ENCODE data around the gene SMIM32.

Gene SMIM32

DNA sequence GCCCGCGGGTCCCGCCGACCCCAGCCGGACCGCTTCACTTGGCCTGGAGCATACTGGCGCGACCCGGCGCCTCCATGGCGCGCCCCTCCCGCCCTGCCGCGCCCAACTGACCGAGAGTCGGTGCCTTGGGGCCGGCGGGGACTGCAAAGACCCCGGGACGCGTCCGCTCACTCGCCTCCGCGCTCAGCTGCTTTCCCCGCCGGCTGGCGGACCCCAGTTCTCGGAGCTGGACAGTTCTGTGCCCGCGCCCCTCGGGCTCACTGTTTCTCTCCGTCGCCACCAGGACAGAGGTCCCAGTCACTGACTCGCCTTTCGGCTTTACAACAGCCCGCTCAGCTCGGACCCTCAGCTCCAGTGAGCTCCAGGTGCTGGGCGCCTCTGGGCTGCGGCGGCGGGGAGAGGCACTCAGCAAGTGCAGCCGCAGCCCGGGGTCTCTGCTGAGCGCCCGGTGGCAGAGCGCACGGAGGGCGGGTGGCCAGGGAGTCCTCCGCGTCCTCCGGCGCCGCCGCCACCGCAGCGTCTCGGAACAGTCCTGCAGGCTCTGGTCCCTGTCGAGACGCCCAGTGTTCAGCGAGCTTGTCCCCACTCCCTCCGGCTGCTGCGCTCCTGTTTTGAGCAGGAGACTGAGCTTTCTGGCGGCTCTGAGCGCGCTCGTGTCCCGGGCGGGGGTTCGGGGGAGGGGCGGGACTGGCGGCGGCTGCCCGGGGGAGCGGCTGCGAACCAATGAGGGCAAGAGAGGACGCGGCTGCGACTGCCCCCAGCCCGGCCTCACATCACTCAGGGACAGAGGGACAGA, at the start of gene SMIM32:
Gene SMIM32 (minus strand): TSS at position 637 of the 796 bp plus-strand sequence. CDS start 638 bp downstream, outside the sequence.
- DNase-seq, result no peak

DNA sequence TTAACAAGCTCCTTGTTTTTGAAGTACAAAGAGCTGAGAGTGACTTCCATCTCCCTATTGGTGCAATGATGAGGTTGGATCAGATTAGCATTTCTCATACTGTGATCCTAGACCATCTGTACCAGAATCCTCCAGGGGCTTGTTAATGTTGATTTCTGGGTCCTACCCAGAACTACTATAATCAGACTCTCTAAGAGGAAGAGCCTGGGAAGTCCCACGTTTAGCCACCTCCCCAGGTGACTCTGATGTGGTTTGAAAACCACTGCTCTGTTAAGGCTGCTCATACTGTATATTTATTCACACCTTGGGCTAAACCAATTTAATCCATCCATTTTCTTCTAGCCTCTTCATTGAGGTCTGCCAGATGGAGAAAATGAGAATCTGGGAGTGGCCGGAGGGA, 49.6 kb upstream of the SMIM32 start:
- DNase-seq, result no peak

GRCh38 chr5:136242136-136242535, 49.2 kb upstream of the SMIM32 start:
- no peak for DNase-seq

- DNase-seq, result no peak
These were observed 47.9 kb upstream of the SMIM32 start for GRCh38 chr5:136240894-136241293.

DNA sequence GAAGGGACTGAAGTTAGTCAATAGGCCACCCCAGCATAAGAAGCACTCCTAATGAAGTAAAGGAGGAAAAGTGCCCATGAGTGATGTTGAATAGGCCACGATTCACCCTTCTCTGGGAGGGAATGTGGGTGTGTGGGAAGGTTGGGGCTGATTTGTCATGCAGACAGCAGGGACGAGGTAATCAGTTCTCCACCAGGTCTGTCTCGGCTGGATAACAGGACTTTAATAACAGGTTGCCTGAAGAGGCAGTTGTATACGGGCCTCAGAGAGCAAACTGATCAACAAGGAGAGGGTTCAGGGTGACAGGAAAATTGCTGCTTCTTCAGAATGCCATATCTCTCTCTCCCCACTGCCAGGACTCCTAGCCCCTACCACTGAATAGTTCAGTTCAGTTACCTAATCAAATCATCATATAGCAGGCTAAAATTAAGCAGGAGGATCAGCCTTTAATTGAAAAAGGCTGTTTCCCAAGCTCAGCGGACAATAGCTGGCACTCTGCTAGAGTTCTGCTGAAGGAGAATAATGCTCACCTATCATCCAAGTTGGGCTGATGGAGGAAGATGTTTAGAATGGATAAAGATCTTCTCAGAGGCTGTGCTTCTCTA, 43.6 kb upstream of the SMIM32 start:
- DNase-seq, result no peak

GRCh38 chr5:136235321-136235720, 42.4 kb upstream of the SMIM32 start:
- DNase-seq, result no peak

DNA sequence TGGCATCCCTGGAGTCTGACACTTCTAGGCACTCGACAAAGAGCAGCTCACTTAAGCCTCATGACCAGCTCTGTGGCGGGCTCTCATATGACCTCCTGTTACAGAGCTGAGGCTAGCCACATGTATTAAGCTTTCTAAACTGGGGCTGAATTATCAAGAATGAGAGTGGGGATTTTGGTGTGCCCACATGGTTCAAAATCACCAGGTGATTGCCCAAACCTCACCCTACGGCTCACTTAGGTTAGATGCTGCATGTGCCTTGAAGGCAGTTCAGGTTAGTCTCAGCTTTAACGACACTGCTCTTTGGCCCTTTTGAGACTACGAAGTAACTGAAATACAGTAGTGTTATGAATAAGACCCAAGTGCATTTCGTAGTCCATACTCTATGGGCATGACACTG, 39.4 kb upstream of the SMIM32 start:
- DNase-seq, result no peak

DNA sequence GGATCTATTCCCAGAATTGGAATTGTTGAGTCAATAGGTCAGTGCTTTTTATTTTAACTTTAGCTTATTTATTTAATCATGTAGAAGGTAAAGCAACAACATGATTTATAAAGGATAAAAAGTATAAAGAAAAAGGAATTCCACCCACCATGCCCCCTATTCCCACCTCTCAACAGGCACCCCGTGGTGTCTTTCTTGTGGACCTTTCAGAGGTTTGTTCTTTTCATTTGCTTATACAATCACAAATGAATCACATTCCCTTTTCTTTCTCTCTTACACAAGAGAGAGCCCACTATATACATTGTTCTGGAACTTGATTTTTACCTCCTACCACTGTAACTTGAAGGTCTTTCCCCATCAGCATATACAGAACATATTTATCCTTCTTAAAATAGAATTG, 37.2 kb upstream of the SMIM32 start:
- no peak for DNase-seq

DNA sequence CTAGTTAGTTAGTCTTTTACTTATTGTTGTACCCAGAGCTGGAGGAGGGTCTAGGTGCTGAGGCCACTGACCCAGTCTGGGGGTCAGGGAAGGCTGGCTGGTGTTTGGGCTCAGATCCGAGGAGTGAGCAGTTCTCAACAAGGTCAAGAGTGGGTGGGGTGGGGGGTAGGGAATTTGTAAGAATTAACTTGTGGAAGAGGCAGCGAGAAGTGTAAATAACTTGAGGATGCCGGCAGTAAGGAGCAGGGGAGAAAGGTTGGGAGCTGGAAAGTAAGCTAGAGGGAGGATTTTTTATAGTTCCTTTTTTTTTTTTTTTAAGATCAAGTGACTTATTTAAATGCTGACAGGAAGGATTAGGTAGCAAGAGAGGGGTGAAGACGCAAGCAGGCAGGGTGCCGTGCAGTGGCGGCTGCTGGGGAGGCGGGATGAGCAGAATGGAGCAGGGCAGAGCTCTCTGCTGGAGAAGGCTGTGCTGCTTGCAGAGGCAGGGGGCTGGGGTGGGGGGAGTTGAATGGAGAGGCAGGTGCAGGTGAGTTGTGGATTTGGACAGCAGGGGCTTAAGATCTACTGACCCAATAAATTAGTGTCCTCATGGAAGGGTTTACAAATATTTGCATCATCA, 35.3 kb upstream of the SMIM32 start:
- no peak for DNase-seq

GRCh38 chr5:136226401-136226800, 33.4 kb upstream of the SMIM32 start:
- DNase-seq, result no peak

GRCh38 chr5:136225796-136226195, 32.8 kb upstream of the SMIM32 start:
- no peak for DNase-seq

DNA sequence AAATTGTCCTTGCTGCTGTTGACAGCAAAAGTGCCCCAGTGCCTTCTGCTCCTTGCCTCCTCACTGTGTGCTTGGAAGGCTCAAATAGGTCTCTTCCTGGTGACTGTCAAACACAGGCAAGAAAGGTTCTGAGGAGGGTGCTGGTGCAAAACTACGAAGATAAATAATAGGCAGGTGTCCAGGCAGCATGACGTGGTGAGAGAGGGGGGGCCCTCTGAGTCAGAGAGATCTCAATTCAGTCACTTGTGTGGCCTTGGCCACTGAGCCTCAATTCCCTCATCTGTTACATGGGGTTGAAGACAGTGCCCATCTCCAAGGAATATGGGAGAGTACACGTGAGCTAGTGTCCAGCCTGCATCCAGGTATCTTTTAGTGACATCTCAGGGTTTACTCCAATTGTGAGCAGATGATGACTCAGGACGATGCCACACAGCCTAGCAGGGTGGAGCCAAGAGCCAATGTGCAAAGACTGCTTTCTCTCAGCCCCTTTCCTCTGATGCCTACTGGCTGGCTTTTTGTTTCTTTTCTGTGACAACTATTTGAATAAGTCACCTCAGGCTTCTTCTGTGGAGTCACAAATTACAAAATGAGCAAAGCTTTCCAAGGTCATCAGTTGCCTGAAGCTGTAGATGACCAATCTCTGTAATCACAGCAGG, 29.7 kb upstream of the SMIM32 start:
- DNase-seq, result no peak

GRCh38 chr5:136221340-136221739, 28.4 kb upstream of the SMIM32 start:
- DNase-seq, result no peak

- no peak for DNase-seq
These were observed 23.3 kb upstream of the SMIM32 start for GRCh38 chr5:136216230-136216629.

DNA sequence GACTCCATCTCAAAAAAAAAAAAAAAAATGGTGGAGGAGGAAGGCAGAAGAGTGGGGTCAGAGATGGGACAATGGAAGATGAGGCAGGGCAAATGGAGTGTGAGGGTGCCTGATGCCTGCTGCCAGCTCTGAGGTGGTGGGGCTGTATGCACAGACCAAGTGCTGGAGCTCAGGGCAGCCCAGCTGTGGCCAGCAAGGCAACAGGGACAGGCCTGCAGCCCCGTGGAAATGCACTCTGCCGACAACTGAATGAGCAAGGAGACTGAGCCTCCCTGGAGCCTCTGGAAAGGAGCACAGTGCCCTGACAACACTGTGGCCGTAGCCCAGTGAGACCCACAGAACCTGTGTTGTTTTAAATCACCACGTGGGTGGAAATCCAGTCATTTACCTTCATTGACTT, 22.9 kb upstream of the SMIM32 start:
- DNase-seq, result no peak

- DNase-seq, result no peak
These were observed 21.0 kb upstream of the SMIM32 start for GRCh38 chr5:136213919-136214493.

DNA sequence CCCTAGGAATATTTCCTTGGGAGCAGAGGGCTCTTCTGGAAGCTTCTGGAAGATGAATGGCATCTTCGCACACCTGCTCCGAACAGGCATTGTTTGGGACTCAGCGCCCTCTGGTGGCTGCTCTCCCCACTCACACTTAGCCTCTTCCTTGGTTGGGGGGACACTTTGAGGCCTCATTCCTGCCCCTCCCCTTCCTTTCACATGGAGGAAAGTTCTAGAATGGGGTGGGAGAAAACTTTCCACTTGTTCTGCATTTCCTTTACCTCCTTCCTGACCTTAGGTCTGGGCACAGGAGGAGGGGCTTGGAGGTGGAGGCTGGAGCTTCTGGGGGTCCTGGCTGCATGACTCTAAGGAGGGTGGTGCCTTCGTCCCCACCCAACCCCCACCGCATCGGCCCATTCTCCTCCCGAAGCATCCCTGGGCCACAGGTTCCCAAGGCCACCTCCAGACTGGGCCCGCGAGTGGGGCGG, 19.3 kb upstream of the SMIM32 start:
- DNase-seq, result peak in 1 of 2 donors; percentile 62

- DNase-seq, result no peak
These were observed 18.5 kb upstream of the SMIM32 start for GRCh38 chr5:136211282-136212040.

DNA sequence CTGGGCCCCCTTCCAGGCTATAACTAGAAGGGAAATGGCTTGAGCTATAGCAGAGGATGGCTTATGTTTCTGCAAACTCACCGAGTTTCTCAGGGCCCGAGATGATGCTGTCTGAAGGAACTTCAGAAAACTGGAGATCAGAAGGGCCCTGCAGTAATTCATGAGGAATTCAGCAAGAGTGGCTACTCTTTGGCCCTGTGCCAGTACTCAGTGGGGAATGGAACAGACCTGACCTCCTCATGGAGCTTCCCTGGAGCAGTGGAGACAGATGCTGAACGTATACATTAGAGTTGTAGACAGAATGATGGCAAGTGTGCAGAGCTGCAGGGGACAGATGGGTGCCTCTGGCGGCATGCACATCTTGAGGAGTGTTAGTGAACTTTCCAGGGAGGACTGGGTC, 17.3 kb upstream of the SMIM32 start:
- no peak for DNase-seq

- no peak for DNase-seq
These were observed 16.5 kb upstream of the SMIM32 start for GRCh38 chr5:136209346-136209910.

DNA sequence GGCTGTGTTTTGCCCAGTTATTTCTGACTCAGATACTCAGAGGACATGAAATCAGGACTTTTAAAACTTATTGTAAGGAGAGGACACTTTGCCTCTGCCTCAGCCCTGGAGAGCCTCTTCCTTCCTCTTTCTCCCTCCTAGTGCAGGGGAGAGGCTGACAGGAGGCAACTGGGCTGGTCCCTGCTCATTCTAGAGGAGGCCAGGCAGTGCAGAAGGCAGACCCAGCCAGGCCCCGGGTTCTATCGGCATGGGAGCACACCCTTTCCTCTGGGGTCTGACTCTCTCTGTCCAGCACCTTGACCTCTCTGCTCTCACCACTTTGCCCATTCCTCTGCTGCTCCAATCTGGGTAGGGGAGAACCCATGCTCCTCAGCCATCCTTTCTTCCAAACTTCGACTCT, 16.0 kb upstream of the SMIM32 start:
- no peak for DNase-seq

GRCh38 chr5:136207631-136208030, 14.7 kb upstream of the SMIM32 start:
- DNase-seq, result no peak

Data from inflammatory macrophage treated with lipopolysaccharide for 1 hour (primary cell).